GM19238 (cell line): Measurements from ENCODE around the gene MAG.

Source experiments
- DNase-seq: peaks from one replicate; pipeline ENCODE4 v3.0.0; 2011; ENCODE audit warnings: low spot score; ENCODE audit not compliant: insufficient read length

Gene MAG

GRCh38 chr19:35314858-35315470, 23.0 kb downstream of the MAG start:
- DNase-seq = no peak

DNA sequence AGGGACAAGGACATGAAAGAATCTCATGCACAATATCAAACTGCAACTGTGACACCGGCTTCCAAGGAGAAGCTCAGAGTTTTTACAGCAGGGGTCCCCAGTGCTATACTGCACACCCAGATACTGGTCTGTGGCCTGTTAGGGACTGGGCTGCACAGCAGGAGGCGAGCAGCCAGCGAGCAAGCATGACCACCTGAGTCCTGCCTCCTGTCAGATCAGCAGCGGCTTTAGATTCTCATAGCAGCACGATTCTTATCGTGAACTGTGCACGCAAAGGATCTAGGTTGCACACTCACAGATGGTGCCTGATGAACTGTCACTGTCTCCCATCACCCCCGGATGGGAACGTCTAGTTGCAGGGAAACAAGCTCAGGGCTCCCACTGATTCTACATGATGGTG, 23.9 kb downstream of the MAG start:
- DNase-seq = no peak

- DNase-seq = no peak
These were observed 24.6 kb downstream of the MAG start for GRCh38 chr19:35316560-35316959.

DNA sequence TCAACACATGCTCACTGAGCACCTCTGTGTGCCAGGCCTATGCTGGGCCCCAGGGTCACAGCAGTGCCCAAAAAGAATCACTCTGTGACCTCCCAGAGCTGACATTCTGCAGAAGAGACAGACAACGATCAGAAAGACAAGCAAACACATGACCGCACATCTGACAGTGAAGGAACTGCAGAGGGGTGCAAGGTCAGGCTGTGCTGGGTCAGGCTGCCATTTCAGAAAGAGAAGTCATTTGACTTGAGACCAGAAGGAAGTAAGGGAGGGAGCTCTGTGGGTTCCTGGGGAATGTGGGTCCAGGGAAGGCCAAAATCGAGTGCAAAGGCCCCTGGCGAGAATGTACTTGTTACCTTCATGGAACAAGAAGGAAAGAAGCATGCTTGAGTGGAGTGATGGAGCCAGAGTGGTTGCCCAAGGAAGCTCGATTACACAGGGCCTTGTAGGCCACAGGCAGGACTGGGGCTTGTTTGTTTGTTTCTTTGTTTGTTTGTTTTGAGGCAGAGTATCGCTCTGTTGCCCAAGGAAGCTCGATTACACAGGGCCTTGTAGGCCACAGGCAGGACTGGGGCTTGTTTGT, 25.6 kb downstream of the MAG start:
- no peak for DNase-seq

GRCh38 chr19:35318679-35319448, 26.9 kb downstream of the MAG start:
- DNase-seq = no peak

DNA sequence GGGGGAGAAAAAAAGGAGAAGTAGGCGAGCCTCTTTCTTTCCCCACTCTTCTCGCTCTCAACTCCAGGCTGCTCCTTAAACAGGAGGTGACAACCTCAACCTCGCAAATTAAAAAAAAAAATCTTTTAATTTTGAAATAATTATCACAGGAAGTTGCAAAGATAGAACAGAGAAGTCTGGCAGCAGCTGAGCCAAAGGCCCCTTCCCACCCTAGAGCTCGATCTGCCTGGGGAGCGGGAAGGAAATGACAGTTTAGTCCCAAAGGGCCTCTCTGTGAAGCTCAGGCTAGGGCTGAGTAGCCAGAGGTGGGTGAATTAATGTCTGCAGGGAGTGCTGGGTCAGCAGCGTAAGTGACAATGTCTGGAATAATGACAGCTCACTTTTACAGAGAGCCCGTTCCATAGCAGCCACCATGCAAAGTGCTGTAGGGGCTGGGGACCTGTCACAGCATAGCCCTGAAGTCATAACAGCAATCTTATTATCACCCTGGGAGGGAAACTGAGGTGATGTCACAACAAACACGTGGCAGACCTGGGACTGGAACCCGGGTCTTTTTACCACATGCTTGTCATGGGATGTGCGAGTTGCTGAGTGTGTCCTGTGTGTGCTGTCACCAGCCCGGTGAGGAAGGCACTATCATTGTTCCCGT, 28.2 kb downstream of the MAG start:
- no peak for DNase-seq

DNA sequence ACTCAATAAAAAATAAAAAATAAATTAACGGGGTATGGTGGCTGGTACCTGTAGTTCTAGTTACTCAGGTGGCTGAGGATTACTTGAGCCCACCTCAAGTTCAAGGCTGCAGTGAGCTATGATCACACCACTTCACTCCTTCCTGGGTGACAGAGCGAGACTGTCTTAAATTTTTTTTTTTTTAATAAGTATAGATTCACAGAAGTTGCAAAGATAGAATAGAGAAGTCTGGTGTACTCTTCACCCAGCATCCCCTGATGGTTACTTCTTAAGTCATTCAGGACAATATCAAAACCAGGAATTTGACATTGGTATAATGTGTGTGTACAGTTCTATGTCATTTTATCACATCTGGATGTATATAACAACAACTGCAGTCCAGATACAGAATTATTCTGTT, 29.3 kb downstream of the MAG start:
- DNase-seq = no peak

GRCh38 chr19:35322014-35322413, 30.1 kb downstream of the MAG start:
- no peak for DNase-seq

- DNase-seq = no peak
These were observed 35.7 kb downstream of the MAG start for GRCh38 chr19:35327642-35328041.

- no peak for DNase-seq
These were observed 36.9 kb downstream of the MAG start, which contains the start of gene CD22 for GRCh38 chr19:35328851-35329285. Gene CD22 (plus strand): TSS chr19:35329187. CDS start chr19:35332041, 2,854 bp downstream.

GRCh38 chr19:35329323-35329722, 37.4 kb downstream of the MAG start:
- DNase-seq = no peak

DNA sequence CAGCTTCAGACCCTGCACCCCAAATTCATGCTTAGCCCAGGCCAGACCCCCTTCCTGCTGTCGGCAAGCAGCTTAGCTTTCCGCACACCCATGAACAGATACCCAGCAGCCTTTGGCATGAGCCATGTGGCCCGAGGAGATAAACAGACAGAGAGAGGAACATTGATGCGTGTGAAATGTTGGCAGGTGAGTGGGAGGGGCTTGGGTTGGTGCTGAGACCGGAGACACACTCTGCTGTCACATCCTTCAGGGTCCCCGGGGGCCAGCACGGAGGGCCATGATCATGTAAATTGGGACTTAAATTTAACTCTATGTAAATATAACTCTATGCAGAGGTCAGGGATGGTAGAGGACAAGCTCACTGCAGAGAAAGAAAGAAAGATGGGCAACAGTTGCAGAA, 38.5 kb downstream of the MAG start:
- peak; percentile 72 for DNase-seq

- DNase-seq = no peak
These were observed 39.7 kb downstream of the MAG start for GRCh38 chr19:35331551-35332214.

- no peak for DNase-seq
These were observed 40.9 kb downstream of the MAG start for GRCh38 chr19:35332817-35333216.

- no peak for DNase-seq
These were observed 42.3 kb downstream of the MAG start for GRCh38 chr19:35334144-35334753.

DNA sequence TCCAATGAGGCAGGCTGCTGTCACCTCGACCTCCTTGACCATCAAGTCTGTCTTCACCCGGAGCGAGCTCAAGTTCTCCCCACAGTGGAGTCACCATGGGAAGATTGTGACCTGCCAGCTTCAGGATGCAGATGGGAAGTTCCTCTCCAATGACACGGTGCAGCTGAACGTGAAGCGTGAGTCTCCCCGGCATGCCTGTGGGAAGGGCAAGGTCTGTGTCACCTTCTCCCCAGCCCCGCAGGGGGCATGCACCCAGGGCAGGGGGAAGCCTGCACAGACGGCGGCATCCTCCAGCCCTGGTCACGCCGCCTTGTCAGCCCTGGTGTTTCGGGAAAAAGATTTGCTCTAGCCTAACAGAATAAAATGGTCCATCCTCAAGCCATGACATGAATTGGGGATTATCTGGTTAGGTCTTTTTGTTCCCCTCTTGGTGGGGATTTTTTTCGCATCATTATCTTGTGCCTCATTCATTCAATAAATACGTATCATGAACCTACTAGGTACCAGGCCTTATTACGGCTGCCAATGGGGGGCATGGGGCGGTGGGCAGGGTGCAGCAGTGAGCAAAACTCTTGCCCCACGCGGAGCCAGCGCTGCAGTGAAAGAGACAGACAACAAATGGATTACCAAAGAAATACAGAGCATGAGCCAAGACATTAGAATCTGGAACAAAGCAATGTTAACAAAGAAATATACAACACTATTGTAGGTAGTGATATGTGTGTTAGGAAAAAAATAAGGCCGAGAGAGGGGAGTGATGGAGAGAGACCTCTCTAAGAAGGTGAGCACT, 44.4 kb downstream of the MAG start:
- DNase-seq = no peak

- no peak for DNase-seq
These were observed 45.4 kb downstream of the MAG start for GRCh38 chr19:35337097-35337983.

- DNase-seq = no peak
These were observed 46.0 kb downstream of the MAG start for GRCh38 chr19:35337984-35338296.

DNA sequence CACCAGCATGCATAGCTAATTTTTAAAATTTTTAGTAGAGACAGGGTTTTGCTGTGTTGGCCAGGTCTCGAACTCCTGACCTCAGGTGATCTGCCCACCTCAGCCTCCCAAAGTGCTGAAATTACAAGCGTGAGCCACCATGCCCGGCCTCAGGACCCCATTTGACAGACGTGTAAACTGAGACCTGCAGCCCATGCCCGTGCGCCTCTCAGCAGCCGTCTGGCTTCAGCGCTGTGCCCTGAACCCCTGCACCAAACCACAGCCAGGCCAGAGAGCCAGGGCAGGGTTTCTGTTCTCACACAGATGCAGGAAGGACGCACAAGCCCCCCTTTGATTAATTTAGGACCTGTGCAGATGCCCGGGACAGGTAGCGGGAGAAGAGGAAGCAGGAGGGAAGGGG, 48.5 kb downstream of the MAG start:
- no peak for DNase-seq

DNA sequence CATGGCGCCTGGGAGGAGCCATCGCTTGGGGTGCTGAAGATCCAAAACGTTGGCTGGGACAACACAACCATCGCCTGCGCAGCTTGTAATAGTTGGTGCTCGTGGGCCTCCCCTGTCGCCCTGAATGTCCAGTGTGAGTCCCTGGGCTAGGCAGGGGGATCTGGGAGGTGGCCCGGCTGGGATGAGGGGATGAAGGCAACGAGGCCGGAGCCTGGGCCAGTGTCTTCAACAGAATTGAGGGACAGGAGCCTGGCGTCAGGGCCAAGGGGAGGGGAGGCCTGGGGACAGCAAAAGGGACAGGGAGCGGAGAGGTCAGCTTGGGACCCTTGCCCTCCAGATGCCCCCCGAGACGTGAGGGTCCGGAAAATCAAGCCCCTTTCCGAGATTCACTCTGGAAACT, 49.0 kb downstream of the MAG start:
- no peak for DNase-seq
